HepG2 (cell line): ENCODE results near the gene C11orf42. TPM values are rescaled to one million over a fixed set of nuclear protein-coding genes. Genes with fewer than 3 reads are reported as not detected.
A peak's percentile ranks its signal among the peaks of the same experiment; 100 is the strongest.

Experiments
- AHDC1 ChIP-seq: sonication (generic); formaldehyde crosslinking; IDR thresholded peaks from 2 replicates; pipeline ENCODE4 v1.5.1; 2020; ENCODE audit warnings: mild to moderate bottlenecking, missing genetic modification reagents, borderline replicate concordance
- EHMT2 ChIP-seq: fragments of 200-600 bp; sonication (generic); IDR thresholded peaks from 2 replicates; pipeline ENCODE4 v1.7.0; 2017; ENCODE audit warnings: antibody characterized with exemption, low read depth, low read length, borderline replicate concordance
- FOXM1 ChIP-seq: sonication (generic); formaldehyde crosslinking; IDR thresholded peaks from 2 replicates; pipeline ENCODE4 v1.5.0; 2020; ENCODE audit warnings: missing genetic modification reagents
- JDP2 ChIP-seq: sonication (generic); formaldehyde crosslinking; IDR thresholded peaks from 2 replicates; pipeline ENCODE4 v1.8.1; 2022; ENCODE audit warnings: missing genetic modification reagents, borderline replicate concordance
- KDM5A ChIP-seq: fragments of 200-600 bp; sonication (generic); IDR thresholded peaks from 2 replicates; pipeline ENCODE4 v1.7.0; 2018; ENCODE audit warnings: antibody characterized with exemption, mild to moderate bottlenecking, low read length, borderline replicate concordance
- MZF1 ChIP-seq: sonication (generic); formaldehyde crosslinking; IDR thresholded peaks from 2 replicates; pipeline ENCODE4 v1.8.1; 2023; ENCODE audit warnings: mild to moderate bottlenecking, missing genetic modification reagents, borderline replicate concordance
- NFIC ChIP-seq: IDR thresholded peaks from 2 replicates; pipeline ENCODE4 v1.6.1; 2012; ENCODE audit warnings: mild to moderate bottlenecking, low read length, inconsistent platforms
- POGK ChIP-seq: sonication (generic); formaldehyde crosslinking; conservative IDR thresholded peaks from 2 replicates; pipeline ENCODE4 v1.8.0; 2022; ENCODE audit warnings: mild to moderate bottlenecking, moderate library complexity, missing genetic modification reagents
- RAD51 ChIP-seq: fragments of 450-650 bp; IDR thresholded peaks from 2 replicates; pipeline ENCODE4 v1.6.1; 2016; ENCODE audit warnings: borderline replicate concordance
- TRAFD1 ChIP-seq: sonication (generic); formaldehyde crosslinking; IDR thresholded peaks from 2 replicates; pipeline ENCODE4 v1.5.1; 2020; ENCODE audit warnings: missing genetic modification reagents, mild to moderate bottlenecking, borderline replicate concordance
- ZHX2 ChIP-seq, 2 experiments: sonication (generic) in 1 of 2; formaldehyde crosslinking in 1 of 2; IDR thresholded peaks; 2 replicates each; pipeline versions ENCODE4 v1.6.1 to v1.9.0; 2014 to 2022; ENCODE audit warnings: antibody characterized with exemption in 1 of 2, borderline replicate concordance in 1 of 2, inconsistent platforms in 1 of 2, low read depth in 1 of 2, missing genetic modification reagents in 1 of 2
- ZNF839 ChIP-seq: sonication (generic); formaldehyde crosslinking; IDR thresholded peaks from 2 replicates; pipeline ENCODE4 v1.4.0; 2020; ENCODE audit warnings: missing genetic modification reagents, mild to moderate bottlenecking, borderline replicate concordance
- polyA plus RNA-seq, 8 experiments: library from polyadenylated mRNA; depleted of rRNA in 3 of 8; stranded (reverse) in 7 of 8; unstranded in 1 of 8; fragments of >200 nt; fragmentation: Illumina TruSeq in 4 of 8; extraction: Trizol in 4 of 8; gene quantifications; 2 replicates each; pipeline versions ENCODE4 v1.2.1 to v1.2.3, GENCODE V29; 2011 to 2016; ENCODE audit warnings: low read depth in 4 of 8, missing spikeins in 1 of 8, mixed read lengths in 1 of 8; ENCODE audit not compliant: insufficient read depth in 1 of 8
- total RNA-seq, 5 experiments: library from RNA; depleted of rRNA; stranded (reverse); fragments of >200 nt; fragmentation: Illumina TruSeq; extraction: Trizol; gene quantifications; 2 replicates each; pipeline ENCODE4 v1.2.3, GENCODE V29; 2016; ENCODE audit warnings: low read depth in 1 of 5

Gene C11orf42
- total and polyA plus RNA-seq, 2 of the 13 experiments (the other 11 are each of a cell fraction or from before 2014, with no cell fraction given), result not detected

- TF ChIP-seq KDM5A (peak; percentile 32; the same call in 1 of the 2 replicates), AHDC1 (CRISPR knock-in tag) (no peak), MZF1 (peak; percentile 45; the same call in 1 of the 2 replicates), EHMT2 (no peak), TRAFD1 (CRISPR knock-in tag) (no peak), POGK (CRISPR knock-in tag) (peak; percentile 86; the same call in 1 of the 2 replicates), ZHX2 (IDR thresholded peaks at IDR 0.05; ENCODE audit: low read depth) (peak; percentile 51; the same call in 1 of the 2 replicates), ZHX2 (CRISPR knock-in tag; IDR thresholded peaks at IDR 0.05; ENCODE audit: borderline replicate concordance) (no peak), ZNF839 (no peak), RAD51 (no peak), FOXM1 (CRISPR knock-in tag) (0 out of 2 replicates have a peak, but pooled peaks have one; percentile 17), NFIC (no peak), JDP2 (no peak)
Observed at GRCh38 chr11:6234387-6235107, 29.2 kb downstream of the C11orf42 start, which contains the start of gene FHIP1B (continued).
